H1 (cell line): ENCODE data around the gene JPH3. TPM values are rescaled to one million over a fixed set of nuclear protein-coding genes. Genes with fewer than 3 reads are reported as not detected.

Experiments used
- CTCF ChIA-PET: fragments of 300-600 bp; sonication (Branson Sonifier 250); formaldehyde crosslinking; loops from one replicate; lab custom pipeline; 2021; ENCODE audit not compliant: partially characterized antibody; lab: Charles Lee
- POLR2A ChIA-PET: fragments of 300-600 bp; sonication (Branson Sonifier 250); formaldehyde crosslinking; loops from one replicate; lab custom pipeline; 2021; ENCODE audit warnings: inconsistent platforms; ENCODE audit not compliant: partially characterized antibody; lab: Charles Lee
- DNase-seq, 2 experiments: peaks; one replicate each; pipeline versions ENCODE4 v3.0.0 to v3.0.0-alpha.2; 2010 to 2022; ENCODE audit warnings: low spot score in 2 of 2, low read depth in 1 of 2, mixed read lengths in 1 of 2
- FAIRE-seq: peaks from 2 replicates; lab custom pipeline; 2011; peaks lifted over from hg19 to GRCh38; lab: Jason Lieb, UNC
- H2AFZ ChIP-seq: 2 replicates; pipeline ENCODE4 v1.8.1; 2012; ENCODE audit warnings: low read length, inconsistent platforms
- H2AK5ac ChIP-seq: 2 replicates; pipeline ENCODE4 v1.6.1; 2013; ENCODE audit warnings: low read depth, low read length
- H2BK120ac ChIP-seq: replicated peaks from 2 replicates; pipeline ENCODE3; 2013; ENCODE audit warnings: low read depth, low read length, inconsistent platforms
- H2BK12ac ChIP-seq: 2 replicates; pipeline ENCODE4 v1.6.1; 2013; ENCODE audit warnings: low read depth, low read length
- H2BK15ac ChIP-seq: 2 replicates; pipeline ENCODE4 v1.6.1; 2013; ENCODE audit warnings: low read length
- H2BK20ac ChIP-seq: 2 replicates; pipeline ENCODE4 v1.6.1; 2013; ENCODE audit warnings: low read length
- H2BK5ac ChIP-seq: 2 replicates; pipeline ENCODE4 v1.6.1; 2013; ENCODE audit warnings: low read depth, low read length
- H3K14ac ChIP-seq: 2 replicates; pipeline ENCODE4 v1.6.1; 2013; ENCODE audit warnings: inconsistent platforms; ENCODE audit not compliant: insufficient read length
- H3K18ac ChIP-seq: 2 replicates; pipeline ENCODE4 v1.6.1; 2013; ENCODE audit warnings: low read length; ENCODE audit errors: extremely low read depth
- H3K23ac ChIP-seq: 2 replicates; pipeline ENCODE4 v1.6.1; 2013; ENCODE audit warnings: inconsistent platforms; ENCODE audit not compliant: insufficient read length
- H3K23me2 ChIP-seq: 2 replicates; pipeline ENCODE4 v1.6.1; 2013; ENCODE audit warnings: low read depth, low read length
- H3K27ac ChIP-seq: 2 replicates; pipeline ENCODE4 v1.6.1; 2011; ENCODE audit warnings: low read depth, low read length, inconsistent platforms
- H3K27me3 ChIP-seq, 4 experiments: replicated peaks in 1 of 4; 1 replicate in 1 of 4; 2 replicates in 3 of 4; pipeline versions ENCODE4 v1.6.1 to v1.8.1; 2011 to 2013; ENCODE audit warnings: low read length in 3 of 4, mild to moderate bottlenecking in 3 of 4, inconsistent platforms in 2 of 4, mixed read lengths in 2 of 4, moderate library complexity in 1 of 4; ENCODE audit not compliant: control insufficient read depth in 3 of 4, insufficient read depth in 3 of 4; ENCODE audit errors: extremely low read depth in 1 of 4
- H3K36me3 ChIP-seq, 4 experiments: 2 replicates each; pipeline versions ENCODE4 v1.6.1 to v1.8.1; 2011 to 2013; ENCODE audit warnings: mild to moderate bottlenecking in 4 of 4, low read length in 3 of 4, moderate library complexity in 2 of 4, control low read depth in 1 of 4, inconsistent platforms in 1 of 4; ENCODE audit not compliant: insufficient read depth in 4 of 4, control insufficient read depth in 2 of 4
- H3K4ac ChIP-seq: replicated peaks from 2 replicates; pipeline ENCODE3; 2013; ENCODE audit warnings: low read length, low read depth, mixed read lengths, inconsistent platforms; ENCODE audit not compliant: insufficient read length
- H3K4me1 ChIP-seq, 4 experiments: replicated peaks in 1 of 4; 1 replicate in 1 of 4; 2 replicates in 3 of 4; pipeline versions ENCODE4 v1.6.1 to v1.8.1; 2011 to 2013; ENCODE audit warnings: low read length in 3 of 4, inconsistent platforms in 2 of 4, mixed read lengths in 1 of 4; ENCODE audit not compliant: insufficient read depth in 4 of 4, control insufficient read depth in 3 of 4
- H3K4me2 ChIP-seq, 2 experiments: 2 replicates each; pipeline versions ENCODE4 v1.6.1 to v1.8.1; 2011 to 2013; ENCODE audit warnings: low read depth in 2 of 2, low read length in 2 of 2, control low read depth in 1 of 2, inconsistent platforms in 1 of 2, mild to moderate bottlenecking in 1 of 2; ENCODE audit not compliant: insufficient read depth in 1 of 2
- H3K4me3 ChIP-seq, 4 experiments: fragments of 200-600, 300-600 bp in 1 of 4; sonication (generic), shearing (Covaris generic), sonication (Bioruptor Twin) in 1 of 4; 2 replicates each; pipeline versions ENCODE4 v1.5.1 to v1.8.1; 2011 to 2016; ENCODE audit warnings: low read length in 4 of 4, low read depth in 3 of 4, control low read depth in 2 of 4, inconsistent platforms in 2 of 4, mild to moderate bottlenecking in 2 of 4, mixed read lengths in 1 of 4, moderate library complexity in 1 of 4; ENCODE audit not compliant: insufficient read depth in 2 of 4; ENCODE audit errors: extremely low read depth in 1 of 4
- H3K56ac ChIP-seq: replicated peaks from 2 replicates; pipeline ENCODE3; 2013; ENCODE audit warnings: low read depth, mild to moderate bottlenecking, mixed read lengths, low read length, inconsistent platforms; ENCODE audit not compliant: insufficient read length
- H3K79me1 ChIP-seq: 2 replicates; pipeline ENCODE4 v1.6.1; 2013; ENCODE audit warnings: low read depth, low read length, control low read depth
- H3K79me2 ChIP-seq, 2 experiments: 2 replicates each; pipeline versions ENCODE4 v1.6.1 to v1.8.1; 2012 to 2013; ENCODE audit warnings: low read length in 2 of 2, mild to moderate bottlenecking in 2 of 2, inconsistent platforms in 1 of 2; ENCODE audit not compliant: insufficient read depth in 2 of 2, control insufficient read depth in 1 of 2
- H3K9ac ChIP-seq, 4 experiments: replicated peaks in 1 of 4; 1 replicate in 1 of 4; 2 replicates in 3 of 4; pipeline versions ENCODE4 v1.6.1 to v1.8.1; 2011 to 2013; ENCODE audit warnings: low read depth in 3 of 4, low read length in 3 of 4, control low read depth in 2 of 4, mild to moderate bottlenecking in 2 of 4, moderate library complexity in 2 of 4, inconsistent platforms in 1 of 4; ENCODE audit errors: extremely low read depth in 1 of 4
- H3K9me3 ChIP-seq, 2 experiments: 2 replicates each; pipeline versions ENCODE4 v1.6.1 to v1.8.1; 2012 to 2013; ENCODE audit warnings: mild to moderate bottlenecking in 2 of 2, moderate library complexity in 2 of 2, control low read depth in 1 of 2, inconsistent platforms in 1 of 2, low read depth in 1 of 2, low read length in 1 of 2, mixed read lengths in 1 of 2; ENCODE audit not compliant: insufficient read depth in 2 of 2
- H4K20me1 ChIP-seq, 2 experiments: replicated peaks in 1 of 2; 2 replicates each; pipeline versions ENCODE3 to v1.8.1; 2011 to 2013; ENCODE audit warnings: inconsistent platforms in 2 of 2, low read length in 2 of 2, mild to moderate bottlenecking in 1 of 2; ENCODE audit not compliant: insufficient read depth in 2 of 2, control insufficient read depth in 1 of 2
- H4K5ac ChIP-seq: 2 replicates; pipeline ENCODE4 v1.6.1; 2013; ENCODE audit warnings: low read length, low read depth, mixed read lengths, inconsistent platforms; ENCODE audit not compliant: insufficient read length
- H4K8ac ChIP-seq: 2 replicates; pipeline ENCODE4 v1.8.0; 2013; ENCODE audit warnings: mild to moderate bottlenecking, moderate library complexity, low read length, inconsistent platforms; ENCODE audit not compliant: insufficient read depth; ENCODE audit errors: extremely low read depth
- H4K91ac ChIP-seq: replicated peaks from 2 replicates; pipeline ENCODE3; 2013; ENCODE audit warnings: low read length, mixed read lengths, inconsistent platforms; ENCODE audit not compliant: insufficient read length
- CBX8 ChIP-seq: fragments of 300-800, 300-1000 bp; sonication (generic); IDR thresholded peaks from 2 replicates; pipeline ENCODE4 v1.7.1; 2016; ENCODE audit warnings: low read depth, low read length, borderline replicate concordance
- CREB1 ChIP-seq: IDR thresholded peaks from 2 replicates; pipeline ENCODE4 v1.6.1; 2012; ENCODE audit warnings: inconsistent platforms
- EGR1 ChIP-seq: IDR thresholded peaks from 2 replicates; pipeline ENCODE4 v1.6.1; 2011; ENCODE audit warnings: low read depth, low read length, borderline replicate concordance
- GTF2F1 ChIP-seq: IDR thresholded peaks from 2 replicates; pipeline ENCODE4 v1.6.1; 2012; ENCODE audit warnings: low read depth, low read length, improper control_type of control experiment, borderline replicate concordance
- JUN ChIP-seq: IDR thresholded peaks from 2 replicates; pipeline ENCODE4 v1.6.1; 2011; ENCODE audit warnings: low read depth, mild to moderate bottlenecking, improper control_type of control experiment, low read length
- KDM4A ChIP-seq: IDR thresholded peaks from one replicate; pipeline ENCODE4 v1.7.1; 2012; ENCODE audit warnings: low read depth, mild to moderate bottlenecking, moderate library complexity, low read length, inconsistent platforms; ENCODE audit not compliant: severe bottlenecking
- RBBP5 ChIP-seq: IDR thresholded peaks from 2 replicates; pipeline ENCODE4 v1.7.1; 2012; ENCODE audit warnings: low read depth, mild to moderate bottlenecking, inconsistent platforms, low read length, moderate library complexity, borderline replicate concordance
- RXRA ChIP-seq: IDR thresholded peaks from 2 replicates; pipeline ENCODE4 v1.6.1; 2011; ENCODE audit warnings: low read depth, mild to moderate bottlenecking, low read length, moderate library complexity; ENCODE audit not compliant: insufficient read depth
- SIN3A ChIP-seq, 2 experiments: IDR thresholded peaks in 1 of 2; conservative IDR thresholded peaks in 1 of 2; 2 replicates each; pipeline ENCODE4 v1.6.1; 2011 to 2012; ENCODE audit warnings: low read length in 2 of 2, improper control_type of control experiment in 1 of 2, low read depth in 1 of 2, mild to moderate bottlenecking in 1 of 2
- SP4 ChIP-seq: IDR thresholded peaks from 2 replicates; pipeline ENCODE4 v1.6.1; 2012; ENCODE audit warnings: low read length, inconsistent platforms
- TAF1 ChIP-seq: IDR thresholded peaks from 2 replicates; pipeline ENCODE4 v1.6.1; 2011; ENCODE audit warnings: mild to moderate bottlenecking, low read depth, low read length
- TCF12 ChIP-seq: IDR thresholded peaks from 2 replicates; pipeline ENCODE4 v1.6.1; 2011; ENCODE audit warnings: low read depth, mild to moderate bottlenecking, low read length
- ZNF274 ChIP-seq: IDR thresholded peaks from 2 replicates; pipeline ENCODE4 v1.7.0; 2012; ENCODE audit warnings: low read length, borderline replicate concordance; ENCODE audit errors: extremely low read depth
- WGBS, 2 experiments: shearing (Covaris generic) in 1 of 2; methylation state at CpG; one replicate each; pipeline versions ENCODE4 v1.1.6 to v1.1.7; 2013 to 2015; ENCODE audit warnings: low lambda C conversion rate in 2 of 2, mixed read lengths in 2 of 2, inconsistent platforms in 1 of 2, low coverage in 1 of 2, missing lambda C conversion rate in 1 of 2; ENCODE audit not compliant: insufficient replicate concordance in 2 of 2, insufficient coverage in 1 of 2, insufficient read length in 1 of 2; ENCODE audit errors: extremely low coverage in 1 of 2, missing lambda C conversion rate in 1 of 2; 5-methylcytosine and 5-hydroxymethylcytosine counted together
- polyA plus RNA-seq, 7 experiments: library from polyadenylated mRNA; depleted of rRNA in 3 of 7; stranded (reverse) in 5 of 7; unstranded in 2 of 7; fragments of >200 nt in 5 of 7; fragments of 200-250 nt in 2 of 7; gene quantifications; 1 replicate in 5 of 7; 2 replicates in 1 of 7; 4 replicates in 1 of 7; pipeline versions ENCODE4 v1.2.1 to v1.2.3, GENCODE V29; 2011 to 2013; ENCODE audit warnings: missing spikeins in 2 of 7, mixed read lengths in 2 of 7
- total RNA-seq: library from RNA; stranded (reverse); fragmentation: NEBNext Ultra II Directional; extraction: Animal tissue kit (Norgen Biotek cat#: 25700); gene quantifications from 2 replicates; pipeline ENCODE4 v1.2.1, GENCODE V29; 2021

The JPH3 gene
- total and polyA plus RNA-seq, 2 of the 8 experiments (the other 6 are each of a cell fraction or from before 2014, with no cell fraction given), result 10.3 to 28.3 TPM

DNA sequence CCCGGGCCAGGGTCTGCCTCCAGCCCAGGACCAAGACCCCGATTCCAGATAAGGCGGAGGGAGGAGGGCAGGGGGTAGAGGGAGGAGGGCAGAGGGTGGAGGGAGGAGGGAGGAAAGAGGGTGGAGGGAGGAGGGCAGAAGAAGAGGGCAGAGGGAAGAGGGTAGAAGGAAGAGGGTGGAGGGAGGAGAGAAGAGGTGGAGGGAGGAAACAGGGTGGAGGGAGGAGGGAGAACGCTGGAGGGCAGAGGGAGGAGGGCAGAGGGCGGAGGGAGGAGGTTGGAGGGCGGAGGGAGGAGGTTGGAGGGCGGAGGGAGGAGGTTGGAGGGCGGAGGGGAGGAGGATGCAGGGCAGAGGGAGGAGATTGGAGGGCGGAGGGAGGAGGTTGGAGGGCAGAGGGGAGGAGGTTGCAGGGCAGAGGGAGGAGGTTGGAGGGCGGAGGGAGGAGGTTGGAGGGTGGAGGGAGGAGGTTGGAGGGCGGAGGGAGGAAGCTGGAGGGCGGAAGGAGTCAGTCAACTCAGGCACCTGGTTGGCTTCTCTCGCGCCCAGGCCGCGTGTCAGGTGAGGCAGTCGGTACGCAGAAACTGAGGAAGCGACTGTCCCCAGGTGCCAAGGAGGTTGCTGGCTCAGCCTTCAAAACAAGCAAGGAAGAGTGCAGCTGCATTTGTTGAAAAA, 98.2 kb downstream of the JPH3 start:
- ChIA-PET CTCF (interaction anchor here (1.3 to 3.3 kb wide), 5 partner anchors 9 to 226 kb away, joined by 3 to 47 read pairs (median 6); no protein-coding TSS in a partner anchor), POLR2A (interaction anchor here (0.7 to 1.3 kb wide), 3 partner anchors 7 to 11 kb away, joined by 3 to 7 read pairs (median 5); no protein-coding TSS in a partner anchor)
- no peak overlapping the region for H2BK120ac ChIP-seq
- H3K27me3 ChIP-seq, result no peaks in the 10 kb centered on the region
- H3K36me3 ChIP-seq, result peaks cover 9 to 27% (median 19%) of the 10 kb centered on the region in 4 experiments; a peak in 7 of 8 replicates
- H4K20me1 ChIP-seq, result peaks cover 5 to 8% of the 10 kb centered on the region in 2 experiments
- no peak overlapping the region for H3K9ac ChIP-seq
- H3K79me2 ChIP-seq, result no peaks in the 10 kb centered on the region; a peak in 1 of 4 replicates
- no peaks in the 10 kb centered on the region for H3K9me3 ChIP-seq
- no peak overlapping the region for H3K56ac ChIP-seq
- H2BK12ac ChIP-seq, result no peak overlapping the region
- H4K5ac ChIP-seq, result no peak overlapping the region
- no peak overlapping the region for H4K8ac ChIP-seq
- FAIRE-seq (no peak), DNase-seq (no peak)
- H2BK15ac ChIP-seq, result no peak overlapping the region
- H3K4me2 ChIP-seq, result no peak overlapping the region
- no peak overlapping the region for H3K4me3 ChIP-seq
- peaks cover 5% of the 10 kb centered on the region; the same call in 1 of the 2 replicates for H3K79me1 ChIP-seq
- H2BK5ac ChIP-seq, result no peak overlapping the region
- H3K23me2 ChIP-seq, result no peaks in the 10 kb centered on the region
- 90% methylated on average over 4 of the region's 19 CpGs; no CpG with 5 or more reads in 1 of the 2 experiments for WGBS, 2 experiments
- H3K23ac ChIP-seq, result no peak overlapping the region
- H3K4me1 ChIP-seq, result no peaks in the 10 kb centered on the region; a peak in 1 of 7 replicates
- H2AK5ac ChIP-seq, result no peak overlapping the region
- H3K27ac ChIP-seq, result no peak overlapping the region
- H3K18ac ChIP-seq, result no peak overlapping the region
- no peak overlapping the region for H2AFZ ChIP-seq
- H3K14ac ChIP-seq, result no peak overlapping the region
- no peak overlapping the region for H2BK20ac ChIP-seq
- no peak overlapping the region for H3K4ac ChIP-seq
- H4K91ac ChIP-seq, result no peak overlapping the region
- TF ChIP-seq RXRA (no peak), CBX8 (no peak), SIN3A (conservative IDR thresholded peaks at IDR 0.05 in 1 of 2, IDR thresholded peaks at IDR 0.05 in 1 of 2; ENCODE audit: low read depth in 1 of 2, low read length in 2 of 2) (no peak), RBBP5 (no peak), EGR1 (no peak), KDM4A (no peak), GTF2F1 (no peak), CREB1 (no peak), ZNF274 (no peak), SP4 (no peak), TAF1 (no peak), JUN (no peak), TCF12 (no peak)
